Urinary bladder (tissue), 4 donors: ENCODE data around the gene GINS3. TPM values are rescaled to one million over a fixed set of nuclear protein-coding genes. Genes with fewer than 3 reads are reported as not detected.
"Not testable (repeated sequence)": the region's sequence is repeated elsewhere in the genome, so short reads cannot be mapped to it uniquely, and the experiment has no call there.

Source experiments
- DNase-seq: peaks from one replicate; pipeline ENCODE4 v3.0.0-alpha.2; 2015; ENCODE audit errors: extremely low spot score
- H3K27ac ChIP-seq: one replicate; pipeline ENCODE4 v1.5.1; 2013; ENCODE audit warnings: low read depth, mild to moderate bottlenecking, moderate library complexity
- H3K36me3 ChIP-seq: one replicate; pipeline ENCODE4 v1.6.1; 2013; ENCODE audit warnings: mild to moderate bottlenecking, moderate library complexity; ENCODE audit not compliant: insufficient read depth
- H3K4me1 ChIP-seq: one replicate; pipeline ENCODE4 v1.6.1; 2013; ENCODE audit warnings: mild to moderate bottlenecking, moderate library complexity; ENCODE audit not compliant: insufficient read depth
- H3K4me3 ChIP-seq: one replicate; pipeline ENCODE4 v1.5.1; 2013; ENCODE audit warnings: low read depth, low read length
- WGBS: extraction: QIAGEN DNeasy Blood & Tissue Kit; methylation state at CpG from one replicate; pipeline ENCODE4 v1.1.7; 2013; 5-methylcytosine and 5-hydroxymethylcytosine counted together
- polyA plus RNA-seq: library from polyadenylated mRNA; stranded (reverse); fragments of 200-250 nt; gene quantifications from one replicate; pipeline ENCODE4 v1.2.3, GENCODE V29; 2013
- total RNA-seq: library from RNA; depleted of rRNA; stranded (reverse); fragments of >200 nt; gene quantifications from one replicate; pipeline ENCODE4 v1.2.3, GENCODE V29; 2014
- donor health status: healthy with polysubstance abuse.
- donor health status: healthy.

Gene GINS3
- total and polyA plus RNA-seq, 2 donors, result 3.3 to 6.5 TPM

- H3K4me1 ChIP-seq, result no peaks in the 10 kb centered on the region
- H3K36me3 ChIP-seq, result no peaks in the 10 kb centered on the region
- no peak for DNase-seq
- 98% methylated on average over 2 of the region's 2 CpGs for WGBS
- no peak overlapping the region for H3K4me3 ChIP-seq
- H3K27ac ChIP-seq, result no peak overlapping the region
These were observed 19.1 kb downstream of the GINS3 start for GRCh38 chr16:58411336-58411735.

GRCh38 chr16:58411736-58412614 lies 19.7 kb downstream of the GINS3 start:
- DNase-seq, result no peak
- WGBS, result 85% methylated on average over 7 of the region's 7 CpGs
- no peaks in the 10 kb centered on the region for H3K4me1 ChIP-seq
- H3K4me3 ChIP-seq, result no peak overlapping the region
- no peak overlapping the region for H3K27ac ChIP-seq
- no peaks in the 10 kb centered on the region for H3K36me3 ChIP-seq

- H3K36me3 ChIP-seq, DNase-seq, H3K4me1 ChIP-seq, H3K27ac ChIP-seq, H3K4me3 ChIP-seq: not testable (repeated sequence)
- WGBS, result 90% methylated on average over 5 of the region's 5 CpGs
These were observed 20.3 kb downstream of the GINS3 start for GRCh38 chr16:58412615-58412970.

- no peak for DNase-seq
- Histone ChIP-seq H3K36me3 (no peaks in the 10 kb centered on the region), H3K27ac (no peak overlapping the region), H3K4me1 (no peaks in the 10 kb centered on the region), H3K4me3 (no peak overlapping the region)
- WGBS, result 72% methylated on average over 6 of the region's 6 CpGs
These were observed 21.1 kb downstream of the GINS3 start for GRCh38 chr16:58413359-58413758.

GRCh38 chr16:58415003-58415402 lies 22.7 kb downstream of the GINS3 start:
- no peak for DNase-seq
- no peaks in the 10 kb centered on the region for H3K36me3 ChIP-seq
- WGBS, result 44% methylated on average over 4 of the region's 4 CpGs
- H3K4me3 ChIP-seq, result no peak overlapping the region
- H3K27ac ChIP-seq, result no peak overlapping the region
- no peaks in the 10 kb centered on the region for H3K4me1 ChIP-seq

- WGBS, result 88% methylated on average over 5 of the region's 5 CpGs
- not testable (repeated sequence) for DNase-seq, H3K4me3 ChIP-seq, H3K4me1 ChIP-seq, H3K36me3 ChIP-seq, H3K27ac ChIP-seq
These were observed 23.7 kb downstream of the GINS3 start for GRCh38 chr16:58415961-58416360.

- no peak for DNase-seq
- H3K27ac ChIP-seq, result no peak overlapping the region
- 93% methylated on average over 10 of the region's 10 CpGs for WGBS
- H3K4me1 ChIP-seq, result no peaks in the 10 kb centered on the region
- H3K36me3 ChIP-seq, result no peaks in the 10 kb centered on the region
- H3K4me3 ChIP-seq, result no peak overlapping the region
These were observed 24.8 kb downstream of the GINS3 start for GRCh38 chr16:58417035-58417434.

GRCh38 chr16:58417600-58417999 lies 25.3 kb downstream of the GINS3 start:
- Histone ChIP-seq H3K36me3 (no peaks in the 10 kb centered on the region), H3K27ac (no peak overlapping the region), H3K4me3 (no peak overlapping the region), H3K4me1 (no peaks in the 10 kb centered on the region)
- 57% methylated on average over 5 of the region's 5 CpGs for WGBS
- no peak for DNase-seq

- no peak for DNase-seq
- 85% methylated on average over 7 of the region's 7 CpGs for WGBS
- Histone ChIP-seq H3K27ac (no peak overlapping the region), H3K36me3 (no peaks in the 10 kb centered on the region), H3K4me3 (no peak overlapping the region), H3K4me1 (no peaks in the 10 kb centered on the region)
These were observed 25.8 kb downstream of the GINS3 start for GRCh38 chr16:58418026-58418425.

GRCh38 chr16:58418601-58419000 lies 26.3 kb downstream of the GINS3 start:
- Histone ChIP-seq H3K36me3 (no peaks in the 10 kb centered on the region), H3K4me1 (no peaks in the 10 kb centered on the region), H3K4me3 (no peak overlapping the region), H3K27ac (no peak overlapping the region)
- WGBS, result 43% methylated on average over 4 of the region's 4 CpGs
- no peak for DNase-seq

- Histone ChIP-seq H3K4me3 (no peak overlapping the region), H3K4me1 (no peaks in the 10 kb centered on the region), H3K27ac (no peak overlapping the region), H3K36me3 (no peaks in the 10 kb centered on the region)
- WGBS, result 59% methylated on average over 15 of the region's 15 CpGs
- DNase-seq, result no peak
These were observed 27.1 kb downstream of the GINS3 start for GRCh38 chr16:58419241-58419990.

GRCh38 chr16:58421059-58421458 lies 28.8 kb downstream of the GINS3 start:
- Histone ChIP-seq H3K4me3 (no peak overlapping the region), H3K27ac (no peak overlapping the region), H3K36me3 (no peaks in the 10 kb centered on the region), H3K4me1 (no peaks in the 10 kb centered on the region)
- WGBS, result 42% methylated on average over 7 of the region's 7 CpGs
- DNase-seq, result no peak

- H3K4me3 ChIP-seq, result no peak overlapping the region
- H3K36me3 ChIP-seq, result no peaks in the 10 kb centered on the region
- WGBS, result 62% methylated on average over 5 of the region's 5 CpGs
- no peak overlapping the region for H3K27ac ChIP-seq
- H3K4me1 ChIP-seq, result no peaks in the 10 kb centered on the region
- DNase-seq, result no peak
These were observed 29.3 kb downstream of the GINS3 start for GRCh38 chr16:58421529-58421928.

- Histone ChIP-seq H3K4me3 (no peak overlapping the region), H3K27ac (no peak overlapping the region), H3K4me1 (no peaks in the 10 kb centered on the region), H3K36me3 (no peaks in the 10 kb centered on the region)
- no peak for DNase-seq
- WGBS, result 57% methylated on average over 4 of the region's 4 CpGs
These were observed 30.5 kb downstream of the GINS3 start for GRCh38 chr16:58422809-58423208.
